CD4-positive, alpha-beta T cell (primary cell): ENCODE measurements around the gene NCK2. TPM values are rescaled to one million over a fixed set of nuclear protein-coding genes. Genes with fewer than 3 reads are reported as not detected.

Experiments
- ATAC-seq: fragments of 200-7000 bp; cut with Tn5 transposase; one replicate; pipeline ENCODE4 v1.10.0; 2022; ENCODE audit warnings: mild to moderate bottlenecking; ENCODE audit not compliant: poor library complexity
- CTCF ChIA-PET: fragments of 350-600 bp; sonication (Branson Sonifier 250); formaldehyde crosslinking; loops from one replicate; lab custom pipeline; 2021; ENCODE audit warnings: antibody characterized with exemption, inconsistent platforms; lab: Charles Lee
- POLR2A ChIA-PET: fragments of 350-600 bp; sonication (Branson Sonifier 250); formaldehyde crosslinking; loops from one replicate; lab custom pipeline; 2021; ENCODE audit warnings: antibody characterized with exemption, inconsistent platforms; lab: Charles Lee
- DNase-seq, 14 experiments: peaks; one replicate each; pipeline ENCODE4 v3.0.0-alpha.2; 2013 to 2020; ENCODE audit warnings: mixed read lengths in 2 of 14
- H3K27ac ChIP-seq, 2 donors: one replicate each; pipeline versions ENCODE4 v1.5.1 to v1.7.0; 2013; ENCODE audit warnings: low read length in 2 of 2, low read depth in 1 of 2, mild to moderate bottlenecking in 1 of 2
- H3K27me3 ChIP-seq, 2 experiments: 1 replicate in 1 of 2; 2 replicates in 1 of 2; pipeline versions ENCODE4 v1.6.1 to v1.7.0; 2013; ENCODE audit warnings: low read length in 2 of 2, control low read depth in 1 of 2, mild to moderate bottlenecking in 1 of 2, moderate library complexity in 1 of 2; ENCODE audit not compliant: insufficient read depth in 2 of 2, control insufficient read depth in 1 of 2
- H3K36me3 ChIP-seq: one replicate; pipeline ENCODE4 v1.6.1; 2013; ENCODE audit warnings: low read length, control low read depth; ENCODE audit not compliant: insufficient read depth
- H3K4me1 ChIP-seq: one replicate; pipeline ENCODE4 v1.6.1; 2013; ENCODE audit warnings: low read length, control low read depth; ENCODE audit not compliant: insufficient read depth
- H3K4me3 ChIP-seq: one replicate; pipeline ENCODE4 v1.5.1; 2013; ENCODE audit warnings: mild to moderate bottlenecking, low read length, moderate library complexity
- H3K9me3 ChIP-seq, 2 experiments: 1 replicate in 1 of 2; 2 replicates in 1 of 2; pipeline versions ENCODE4 v1.6.1 to v1.7.0; 2013; ENCODE audit warnings: low read length in 2 of 2, mild to moderate bottlenecking in 2 of 2, control low read depth in 1 of 2, moderate library complexity in 1 of 2; ENCODE audit not compliant: control insufficient read depth in 1 of 2, insufficient read depth in 1 of 2
- H3K27ac Mint-ChIP-seq: one replicate; pipeline ENCODE4 v1.8.0; 2020; ENCODE audit warnings: mixed read lengths
- H3K27me3 Mint-ChIP-seq: one replicate; pipeline ENCODE4 v1.8.0; 2021; ENCODE audit warnings: mixed read lengths
- H3K36me3 Mint-ChIP-seq: one replicate; pipeline ENCODE4 v1.8.0; 2021; ENCODE audit warnings: low read depth, mixed read lengths
- H3K4me1 Mint-ChIP-seq: one replicate; pipeline ENCODE4 v1.8.0; 2021; ENCODE audit warnings: low read depth, mixed read lengths
- H3K4me3 Mint-ChIP-seq: one replicate; pipeline ENCODE4 v1.8.0; 2020; ENCODE audit warnings: mild to moderate bottlenecking, mixed read lengths
- H3K9me3 Mint-ChIP-seq: one replicate; pipeline ENCODE4 v1.8.0; 2020; ENCODE audit warnings: mixed read lengths
- CTCF ChIP-seq: fragments of 200-600 bp; IDR thresholded peaks from one replicate; pipeline ENCODE4 v1.8.0; 2022; ENCODE audit warnings: antibody characterized with exemption, mild to moderate bottlenecking
- intact Hi-C, 2 experiments: fragments of 100-400 bp; cut with DNase I in 1 of 2; cut with micrococcal nuclease in 1 of 2; formaldehyde crosslinking; loops; one replicate each; pipeline versions ENCODE4 v1.15.1 to v1.9.0; 2023 to 2025; cut with DNase I, micrococcal nuclease
- total RNA-seq, 174 experiments: library from RNA in 2 of 174; stranded (reverse) in 2 of 174; gene quantifications; one replicate each; pipeline ENCODE4 v1.2.3 and lab custom pipeline; 2021 to 2026

Gene NCK2
- total RNA-seq, 2 experiments from 2014 or later = 92.1 to 92.3 TPM

- ATAC-seq (no peak), DNase-seq (no peak)
- Histone ChIP-seq H3K4me1 (no peaks in the 10 kb centered on the region), H3K9me3 (no peaks in the 10 kb centered on the region), H3K4me3 (no peak overlapping the region), H3K27me3 (no peaks in the 10 kb centered on the region), H3K27ac (no peak overlapping the region), H3K36me3 (no peaks in the 10 kb centered on the region)
- Mint-ChIP-seq H3K4me3 (no peak overlapping the region), H3K9me3 (no peaks in the 10 kb centered on the region), H3K36me3 (no peaks in the 10 kb centered on the region), H3K27me3 (no peaks in the 10 kb centered on the region), H3K27ac (no peak overlapping the region), H3K4me1 (no peaks in the 10 kb centered on the region)
- ChIA-PET POLR2A (no interaction called here), CTCF (no interaction called here)
- no peak for TF ChIP-seq CTCF
- intact Hi-C loops = no loop called here
These were observed 43.7 kb upstream of the NCK2 start for GRCh38 chr2:105701042-105701441.

- POLR2A ChIA-PET = no interaction called here
- Mint-ChIP-seq H3K4me3 (no peak overlapping the region), H3K36me3 (no peaks in the 10 kb centered on the region), H3K27ac (no peak overlapping the region), H3K9me3 (no peaks in the 10 kb centered on the region), H3K4me1 (no peaks in the 10 kb centered on the region), H3K27me3 (no peaks in the 10 kb centered on the region)
- DNase-seq (no peak), ATAC-seq (no peak)
- CTCF ChIA-PET = no interaction called here
- Histone ChIP-seq H3K27ac (no peak overlapping the region), H3K9me3 (no peaks in the 10 kb centered on the region), H3K4me1 (no peaks in the 10 kb centered on the region), H3K36me3 (no peaks in the 10 kb centered on the region), H3K27me3 (no peaks in the 10 kb centered on the region), H3K4me3 (no peak overlapping the region)
- intact Hi-C loops = no loop called here
- no peak for TF ChIP-seq CTCF
These were observed 36.0 kb upstream of the NCK2 start for GRCh38 chr2:105708697-105709096.

- Mint-ChIP-seq H3K27ac (no peak overlapping the region), H3K27me3 (no peaks in the 10 kb centered on the region), H3K9me3 (no peaks in the 10 kb centered on the region), H3K4me3 (no peak overlapping the region), H3K36me3 (no peaks in the 10 kb centered on the region), H3K4me1 (no peaks in the 10 kb centered on the region)
- CTCF ChIA-PET = interaction anchor here (0.7 kb wide), 1 partner anchor 86 kb away, joined by 4 read pairs; no protein-coding TSS in a partner anchor
- intact Hi-C loops = no loop called here
- no peak for ATAC-seq
- POLR2A ChIA-PET = no interaction called here
- TF ChIP-seq CTCF = no peak
- DNase-seq = no peak
- no peaks in the 10 kb centered on the region for H3K36me3 ChIP-seq
- H3K27me3 ChIP-seq = no peaks in the 10 kb centered on the region
- H3K4me1 ChIP-seq = no peaks in the 10 kb centered on the region
- H3K4me3 ChIP-seq = no peak overlapping the region
- no peak overlapping the region for H3K27ac ChIP-seq
- no peaks in the 10 kb centered on the region for H3K9me3 ChIP-seq
These were observed 33.3 kb upstream of the NCK2 start for GRCh38 chr2:105711394-105711793.
